Measurements from ENCODE around the gene PTPRZ1.

PTPRZ1 gene

DNA sequence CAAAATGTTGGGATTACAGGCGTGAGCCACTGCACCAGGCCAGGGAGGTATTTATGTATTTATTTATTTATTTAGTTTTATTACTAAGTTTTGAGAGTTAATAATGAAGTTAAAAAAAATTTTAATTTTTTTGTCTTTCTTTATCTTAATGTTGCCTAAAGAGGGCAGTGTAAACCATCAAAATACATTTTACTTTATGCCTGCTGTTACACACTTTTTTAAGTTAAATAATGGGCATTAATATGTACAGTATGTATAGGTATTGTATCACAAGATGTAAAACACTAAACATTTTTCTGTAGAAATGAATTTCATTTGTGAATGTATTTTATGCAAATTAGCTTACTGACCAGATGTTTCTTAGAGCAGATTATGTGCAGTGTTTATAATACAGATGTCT is 141.7 kb downstream of the PTPRZ1 start:
- no peak for DNase-seq (ENCODE audit: low spot score in 2 of 2)
- Mint-ChIP-seq H3K27me3 (no peaks in the 10 kb centered on the region), H3K4me3 (no peak overlapping the region), H3K4me1 (no peaks in the 10 kb centered on the region), H3K9me3 (no peaks in the 10 kb centered on the region), H3K27ac (no peak overlapping the region), H3K36me3 (no peaks in the 10 kb centered on the region)
- no peak for ATAC-seq (ENCODE audit: low read depth)

DNA sequence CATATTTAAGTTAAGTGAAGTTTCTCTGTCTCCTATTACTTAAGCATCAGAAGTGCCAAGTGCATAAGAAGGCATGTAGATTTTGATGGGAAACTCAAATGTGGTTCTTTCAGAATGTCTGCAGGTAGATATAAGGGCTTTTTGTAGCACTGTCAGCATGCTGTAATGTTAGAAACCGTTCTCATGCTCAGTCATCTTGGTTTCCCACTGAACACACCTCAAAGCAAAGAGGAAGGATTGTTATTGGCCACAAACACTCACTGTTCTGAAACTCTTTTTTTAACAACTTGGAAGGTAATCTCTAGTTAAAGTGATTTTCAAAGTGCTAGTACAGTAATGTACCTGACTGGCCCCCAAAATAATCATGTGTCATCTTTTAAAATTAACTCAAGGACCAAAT is 145.1 kb downstream of the PTPRZ1 start:
- DNase-seq (ENCODE audit: low spot score in 2 of 2) = no peak
- Mint-ChIP-seq H3K27ac (no peak overlapping the region), H3K27me3 (no peaks in the 10 kb centered on the region), H3K36me3 (no peaks in the 10 kb centered on the region), H3K4me1 (no peaks in the 10 kb centered on the region), H3K4me3 (no peak overlapping the region), H3K9me3 (no peaks in the 10 kb centered on the region)
- no peak for ATAC-seq (ENCODE audit: low read depth)

DNA sequence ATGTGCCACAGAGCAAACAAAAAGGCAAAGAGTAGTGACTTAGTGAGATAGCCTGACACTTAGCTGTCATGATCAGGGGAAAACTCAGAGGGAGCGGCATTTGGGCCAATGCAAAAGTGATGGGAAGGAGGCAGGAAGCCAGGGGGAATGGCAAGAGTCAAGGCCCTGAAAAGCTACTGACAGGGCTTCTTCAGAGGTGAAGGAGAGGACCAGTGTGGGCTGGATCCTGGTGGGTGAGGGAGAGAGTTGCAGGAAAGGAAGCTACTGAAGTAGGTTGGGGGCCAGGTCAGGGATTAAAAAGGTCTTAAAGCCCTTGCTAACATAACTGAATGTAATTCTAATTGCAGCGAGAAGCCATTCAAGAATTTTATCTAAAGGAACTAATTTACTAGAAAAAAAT is 154.1 kb downstream of the PTPRZ1 start:
- DNase-seq (ENCODE audit: low spot score in 2 of 2) = no peak
- Mint-ChIP-seq H3K4me3 (no peak overlapping the region), H3K27me3 (peaks cover 2% of the 10 kb centered on the region), H3K27ac (no peak overlapping the region), H3K36me3 (no peaks in the 10 kb centered on the region), H3K9me3 (no peaks in the 10 kb centered on the region), H3K4me1 (no peaks in the 10 kb centered on the region)
- no peak for ATAC-seq (ENCODE audit: low read depth)

DNA sequence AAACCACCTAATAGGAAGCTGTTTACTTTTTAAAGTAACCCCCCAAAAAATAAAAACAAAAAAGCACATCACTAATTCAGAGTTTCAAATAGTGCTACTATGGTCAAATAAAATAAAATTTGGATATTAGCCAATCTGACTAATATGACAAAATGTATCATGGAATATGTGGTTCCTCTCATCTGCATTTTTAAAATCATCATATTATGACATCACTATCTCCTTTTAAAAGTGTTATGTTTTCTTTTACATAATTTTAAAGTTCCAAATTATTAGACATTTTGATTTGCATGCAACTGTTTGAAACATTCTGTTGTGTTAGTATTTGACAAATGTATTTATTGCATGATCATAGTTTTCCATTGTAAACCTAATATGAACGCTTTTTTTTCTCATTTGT is 160.7 kb downstream of the PTPRZ1 start:
- Mint-ChIP-seq H3K4me3 (no peak overlapping the region), H3K27me3 (peaks cover 3% of the 10 kb centered on the region), H3K36me3 (no peaks in the 10 kb centered on the region), H3K27ac (no peak overlapping the region), H3K9me3 (no peaks in the 10 kb centered on the region), H3K4me1 (no peaks in the 10 kb centered on the region)
- ATAC-seq (ENCODE audit: low read depth) = no peak
- DNase-seq (ENCODE audit: low spot score in 2 of 2) = no peak

- no peak for ATAC-seq (ENCODE audit: low read depth)
- DNase-seq (ENCODE audit: low spot score in 2 of 2) = no peak
- Mint-ChIP-seq H3K27me3 (peaks cover 5% of the 10 kb centered on the region), H3K4me1 (no peaks in the 10 kb centered on the region), H3K27ac (no peak overlapping the region), H3K4me3 (no peak overlapping the region), H3K9me3 (no peaks in the 10 kb centered on the region), H3K36me3 (no peaks in the 10 kb centered on the region)
Observed at GRCh38 chr7:122035876-122036275, 162.9 kb downstream of the PTPRZ1 start.

GRCh38 chr7:122038134-122038533 is 165.2 kb downstream of the PTPRZ1 start:
- peaks cover 3% of the 10 kb centered on the region for H3K27me3 Mint-ChIP-seq
- no peaks in the 10 kb centered on the region for H3K36me3 Mint-ChIP-seq
- ATAC-seq (ENCODE audit: low read depth) (no peak), DNase-seq (ENCODE audit: low spot score in 2 of 2) (no peak)
- no peaks in the 10 kb centered on the region for H3K4me1 Mint-ChIP-seq
- H3K9me3 Mint-ChIP-seq = no peaks in the 10 kb centered on the region
- no peak overlapping the region for H3K27ac Mint-ChIP-seq
- no peak overlapping the region for H3K4me3 Mint-ChIP-seq

GRCh38 chr7:122038904-122039303 is 165.9 kb downstream of the PTPRZ1 start:
- DNase-seq (ENCODE audit: low spot score in 2 of 2) (no peak), ATAC-seq (ENCODE audit: low read depth) (no peak)
- Mint-ChIP-seq H3K9me3 (no peaks in the 10 kb centered on the region), H3K36me3 (no peaks in the 10 kb centered on the region), H3K27ac (no peak overlapping the region), H3K4me3 (no peak overlapping the region), H3K4me1 (no peaks in the 10 kb centered on the region), H3K27me3 (peaks cover 3% of the 10 kb centered on the region)

- H3K9me3 Mint-ChIP-seq = no peaks in the 10 kb centered on the region
- no peak for ATAC-seq (ENCODE audit: low read depth)
Observed at GRCh38 chr7:122040147-122040546, 167.2 kb downstream of the PTPRZ1 start.

DNA sequence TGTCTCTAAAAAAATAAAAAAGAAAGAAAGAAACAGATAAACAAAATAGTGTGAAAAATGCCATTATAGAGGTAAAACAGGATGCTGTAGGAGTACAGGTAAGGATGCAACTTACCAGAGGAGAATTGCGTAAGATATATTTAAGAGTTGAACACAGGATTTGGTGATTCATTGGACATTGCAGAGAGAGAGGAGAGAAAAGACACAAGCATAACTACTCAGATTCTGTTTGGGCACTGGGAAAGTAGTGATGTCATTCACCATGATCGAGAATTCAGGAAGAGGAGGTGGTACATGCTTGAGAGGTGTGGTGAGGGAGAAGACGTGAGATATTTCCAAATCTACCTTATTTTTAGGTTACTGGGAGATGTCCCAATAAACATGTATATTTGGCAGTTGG is 173.4 kb downstream of the PTPRZ1 start:
- Mint-ChIP-seq H3K27ac (no peak overlapping the region), H3K9me3 (peaks cover 2% of the 10 kb centered on the region), H3K27me3 (peaks cover 4% of the 10 kb centered on the region)

More at GRCh38 chr7:122040147-122040546, 167.2 kb downstream of the PTPRZ1 start:
- Mint-ChIP-seq H3K4me3 (no peak overlapping the region), H3K27ac (no peak overlapping the region), H3K4me1 (no peaks in the 10 kb centered on the region), H3K36me3 (no peaks in the 10 kb centered on the region), H3K27me3 (peaks cover 3% of the 10 kb centered on the region)
- no peak for DNase-seq (ENCODE audit: low spot score in 2 of 2)

GRCh38 chr7:122054393-122054792 is 181.4 kb downstream of the PTPRZ1 start:
- Mint-ChIP-seq H3K9me3 (no peaks in the 10 kb centered on the region), H3K4me3 (no peak overlapping the region), H3K27ac (no peak overlapping the region), H3K36me3 (no peaks in the 10 kb centered on the region), H3K4me1 (no peaks in the 10 kb centered on the region), H3K27me3 (no peaks in the 10 kb centered on the region)
- DNase-seq (ENCODE audit: low spot score in 2 of 2) (no peak), ATAC-seq (ENCODE audit: low read depth) (no peak)

More for the DNA sequence above, 173.4 kb downstream of the PTPRZ1 start:
- ATAC-seq (ENCODE audit: low read depth) = no peak
- no peak for DNase-seq (ENCODE audit: low spot score in 2 of 2)
- Mint-ChIP-seq H3K4me3 (no peak overlapping the region), H3K36me3 (no peaks in the 10 kb centered on the region), H3K4me1 (no peaks in the 10 kb centered on the region)

DNA sequence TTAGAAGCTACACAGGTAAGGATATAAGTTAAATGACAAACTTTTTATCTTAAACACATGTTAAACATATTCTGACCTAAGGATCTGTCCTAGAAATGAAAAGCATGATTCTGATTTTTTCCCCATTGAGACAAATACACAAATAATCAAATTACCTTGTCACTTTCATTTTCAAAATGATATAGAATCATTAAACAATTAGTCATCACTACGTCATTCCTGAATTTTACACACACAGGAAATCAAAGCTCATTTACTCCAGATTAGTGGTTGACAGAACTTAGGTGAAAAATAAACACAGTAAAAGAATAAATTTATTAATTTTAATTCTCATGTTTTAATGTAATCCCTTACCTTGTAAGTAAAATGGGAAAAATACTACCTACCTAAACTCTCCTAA is 182.1 kb downstream of the PTPRZ1 start:
- Mint-ChIP-seq H3K9me3 (no peaks in the 10 kb centered on the region), H3K4me3 (no peak overlapping the region), H3K36me3 (no peaks in the 10 kb centered on the region), H3K27me3 (no peaks in the 10 kb centered on the region), H3K4me1 (no peaks in the 10 kb centered on the region), H3K27ac (no peak overlapping the region)
- ATAC-seq (ENCODE audit: low read depth) (no peak), DNase-seq (ENCODE audit: low spot score in 2 of 2) (no peak)

- H3K4me1 Mint-ChIP-seq = no peaks in the 10 kb centered on the region
- no peak overlapping the region for H3K4me3 Mint-ChIP-seq
- no peaks in the 10 kb centered on the region for H3K27me3 Mint-ChIP-seq
- H3K9me3 Mint-ChIP-seq = no peaks in the 10 kb centered on the region
- no peak overlapping the region for H3K27ac Mint-ChIP-seq
- no peak for DNase-seq (ENCODE audit: low spot score in 2 of 2)
- H3K36me3 Mint-ChIP-seq = no peaks in the 10 kb centered on the region
- ATAC-seq (ENCODE audit: low read depth) = peak; percentile 19
Observed at GRCh38 chr7:122056977-122057376, 184.0 kb downstream of the PTPRZ1 start.

DNA sequence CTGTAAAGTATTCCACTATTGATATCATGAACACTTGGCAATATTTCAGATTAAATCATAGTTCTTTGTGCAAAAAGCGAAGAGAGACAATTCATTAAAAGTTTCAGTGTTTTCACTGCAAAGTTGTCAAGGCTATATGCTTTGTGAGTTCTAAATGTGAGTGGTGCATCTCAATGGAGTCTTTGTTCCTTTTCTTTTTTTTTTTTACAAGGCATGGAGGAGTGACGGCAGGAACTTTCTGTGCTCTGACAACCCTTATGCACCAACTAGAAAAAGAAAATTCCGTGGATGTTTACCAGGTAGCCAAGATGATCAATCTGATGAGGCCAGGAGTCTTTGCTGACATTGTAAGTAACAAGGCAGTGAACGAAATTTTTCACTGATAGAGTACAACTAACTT is 186.6 kb downstream of the PTPRZ1 start:
- Mint-ChIP-seq H3K36me3 (no peaks in the 10 kb centered on the region), H3K27me3 (no peaks in the 10 kb centered on the region), H3K4me3 (no peak overlapping the region)

DNA sequence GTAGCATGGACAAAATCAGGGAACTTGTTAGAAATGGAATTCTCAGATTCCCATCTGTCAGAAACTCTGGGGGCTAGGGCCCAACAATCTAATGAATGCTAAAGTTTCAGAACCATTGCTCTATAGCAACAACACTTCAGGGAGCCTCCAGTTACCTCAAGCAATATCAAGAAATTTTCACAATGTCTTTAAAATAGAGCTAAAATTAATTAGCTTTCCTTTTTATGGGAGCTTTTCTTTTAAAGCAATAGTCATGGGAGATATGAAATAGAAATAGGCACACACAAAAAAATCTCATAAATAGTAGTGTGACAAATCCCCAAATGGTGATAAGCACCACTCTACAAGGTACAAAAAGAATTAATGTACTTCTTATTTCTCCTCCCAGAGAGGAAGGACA is 190.2 kb downstream of the PTPRZ1 start:
- H3K4me3 Mint-ChIP-seq = no peak overlapping the region
- peaks cover 3% of the 10 kb centered on the region for H3K27me3 Mint-ChIP-seq
- no peaks in the 10 kb centered on the region for H3K9me3 Mint-ChIP-seq
- no peak overlapping the region for H3K27ac Mint-ChIP-seq
- H3K36me3 Mint-ChIP-seq = no peaks in the 10 kb centered on the region
- no peaks in the 10 kb centered on the region for H3K4me1 Mint-ChIP-seq
- DNase-seq (ENCODE audit: low spot score in 2 of 2) (no peak), ATAC-seq (ENCODE audit: low read depth) (no peak)

More for the DNA sequence above, 186.6 kb downstream of the PTPRZ1 start:
- H3K27ac Mint-ChIP-seq = no peak overlapping the region
- no peaks in the 10 kb centered on the region for H3K9me3 Mint-ChIP-seq
- no peaks in the 10 kb centered on the region for H3K4me1 Mint-ChIP-seq
- DNase-seq (ENCODE audit: low spot score in 2 of 2) (no peak), ATAC-seq (ENCODE audit: low read depth) (no peak)

- no peaks in the 10 kb centered on the region for H3K36me3 Mint-ChIP-seq
- no peak for DNase-seq (ENCODE audit: low spot score in 2 of 2)
- no peak overlapping the region for H3K27ac Mint-ChIP-seq
- H3K4me1 Mint-ChIP-seq = no peaks in the 10 kb centered on the region
- H3K4me3 Mint-ChIP-seq = no peak overlapping the region
- peaks cover 5% of the 10 kb centered on the region for H3K27me3 Mint-ChIP-seq
- ATAC-seq (ENCODE audit: low read depth) = no peak
- H3K9me3 Mint-ChIP-seq = no peaks in the 10 kb centered on the region
Observed at GRCh38 chr7:122064971-122065370, 192.0 kb downstream of the PTPRZ1 start.

DNA sequence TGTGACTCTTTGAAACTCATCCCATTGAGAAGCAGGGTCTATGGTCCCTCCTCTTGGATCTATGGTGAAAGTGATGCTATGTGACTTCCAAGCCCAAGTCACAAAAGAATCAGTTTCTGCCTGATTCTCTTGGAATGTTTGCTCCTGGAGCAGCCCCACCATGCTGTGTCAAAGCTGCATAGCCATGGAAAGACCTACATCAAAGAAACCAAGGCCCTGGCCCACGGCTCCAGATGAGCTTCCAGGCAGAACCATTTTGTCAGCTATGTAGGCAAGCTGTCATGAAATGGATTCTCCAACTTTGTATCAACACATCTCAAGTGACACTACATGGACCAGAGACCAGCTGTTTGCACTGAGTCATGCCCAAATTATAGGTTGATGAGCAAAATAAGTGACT is 194.1 kb downstream of the PTPRZ1 start:
- H3K36me3 Mint-ChIP-seq = no peaks in the 10 kb centered on the region

More for the DNA sequence above, 194.1 kb downstream of the PTPRZ1 start:
- no peak overlapping the region for H3K4me3 Mint-ChIP-seq
- no peaks in the 10 kb centered on the region for H3K9me3 Mint-ChIP-seq
- peaks cover 5% of the 10 kb centered on the region for H3K27me3 Mint-ChIP-seq
- no peak for ATAC-seq (ENCODE audit: low read depth)
- DNase-seq (ENCODE audit: low spot score in 2 of 2) = no peak
- no peak overlapping the region for H3K27ac Mint-ChIP-seq
- H3K4me1 Mint-ChIP-seq = no peaks in the 10 kb centered on the region

All from memory B cell (primary cell).